ENCODE results near the gene TAF15. TPM values are rescaled to one million over a fixed set of nuclear protein-coding genes. Genes with fewer than 3 reads are reported as not detected.

The TAF15 gene
- total RNA-seq, 1 donor, result 55.0 TPM

DNA sequence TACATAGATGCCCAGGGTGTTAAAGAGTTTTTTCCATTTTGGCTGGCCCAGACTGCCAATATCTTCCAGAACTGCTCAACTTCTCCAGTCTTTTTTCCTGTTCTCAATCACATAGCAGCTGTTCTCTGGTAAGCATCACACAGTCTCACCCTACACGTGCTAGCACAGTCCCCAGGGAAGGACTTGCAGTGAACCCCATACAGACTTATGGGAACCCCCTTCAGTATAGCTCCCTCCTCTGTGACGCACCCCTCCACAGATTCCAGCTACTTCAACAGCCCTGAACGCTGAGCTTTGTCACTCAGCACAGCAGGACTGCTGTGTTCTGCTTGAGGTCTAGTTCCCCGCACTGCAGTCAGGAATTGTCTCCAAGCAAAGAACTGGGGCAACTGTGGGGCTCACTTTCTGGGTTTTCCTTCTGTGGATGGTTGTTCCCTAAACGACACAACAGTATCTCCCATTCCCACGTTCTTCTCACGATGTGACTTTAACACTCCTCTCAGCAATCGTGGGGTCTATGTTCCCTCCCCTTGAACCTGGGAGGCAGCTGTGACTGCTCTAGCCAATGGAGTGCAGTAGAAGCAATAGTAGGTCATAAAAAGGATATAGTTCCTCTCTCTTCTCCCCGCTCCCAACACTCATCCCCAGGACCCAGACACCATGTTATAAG lies 17.5 kb upstream of the TAF15 start:
- H2AFZ ChIP-seq (ENCODE audit: low read length), result no peak overlapping the region
- H3K4me2 ChIP-seq (ENCODE audit: insufficient read depth, low read length), result no peak overlapping the region
- peaks cover 28% of the 10 kb centered on the region for H3K4me1 ChIP-seq (ENCODE audit: insufficient read depth, low read length)
- no peaks in the 10 kb centered on the region for H4K20me1 ChIP-seq (ENCODE audit: insufficient read depth, low read length)
- no peak overlapping the region for H3K27ac ChIP-seq (ENCODE audit: low read depth, low read length)
- H3K27me3 ChIP-seq (ENCODE audit: insufficient read depth, low read length), result peaks cover 50% of the 10 kb centered on the region
- no peak overlapping the region for H3K4me3 ChIP-seq (ENCODE audit: insufficient read depth, low read length)
- H3K79me2 ChIP-seq (ENCODE audit: insufficient read depth, low read length), result no peaks in the 10 kb centered on the region
- no peak for DNase-seq (ENCODE audit: insufficient read length, low spot score, missing footprints)
- H3K9me3 ChIP-seq (ENCODE audit: low read depth, low read length), result no peaks in the 10 kb centered on the region
- TF ChIP-seq, protein P1, sequence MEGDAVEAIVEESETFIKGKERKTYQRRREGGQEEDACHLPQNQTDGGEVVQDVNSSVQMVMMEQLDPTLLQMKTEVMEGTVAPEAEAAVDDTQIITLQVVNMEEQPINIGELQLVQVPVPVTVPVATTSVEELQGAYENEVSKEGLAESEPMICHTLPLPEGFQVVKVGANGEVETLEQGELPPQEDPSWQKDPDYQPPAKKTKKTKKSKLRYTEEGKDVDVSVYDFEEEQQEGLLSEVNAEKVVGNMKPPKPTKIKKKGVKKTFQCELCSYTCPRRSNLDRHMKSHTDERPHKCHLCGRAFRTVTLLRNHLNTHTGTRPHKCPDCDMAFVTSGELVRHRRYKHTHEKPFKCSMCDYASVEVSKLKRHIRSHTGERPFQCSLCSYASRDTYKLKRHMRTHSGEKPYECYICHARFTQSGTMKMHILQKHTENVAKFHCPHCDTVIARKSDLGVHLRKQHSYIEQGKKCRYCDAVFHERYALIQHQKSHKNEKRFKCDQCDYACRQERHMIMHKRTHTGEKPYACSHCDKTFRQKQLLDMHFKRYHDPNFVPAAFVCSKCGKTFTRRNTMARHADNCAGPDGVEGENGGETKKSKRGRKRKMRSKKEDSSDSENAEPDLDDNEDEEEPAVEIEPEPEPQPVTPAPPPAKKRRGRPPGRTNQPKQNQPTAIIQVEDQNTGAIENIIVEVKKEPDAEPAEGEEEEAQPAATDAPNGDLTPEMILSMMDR (IDR thresholded peaks at IDR 0.05; ENCODE audit: extremely low read depth, low read depth, low read length), result no peak
- H3K36me3 ChIP-seq (ENCODE audit: insufficient read depth, low read length), result no peaks in the 10 kb centered on the region

DNA sequence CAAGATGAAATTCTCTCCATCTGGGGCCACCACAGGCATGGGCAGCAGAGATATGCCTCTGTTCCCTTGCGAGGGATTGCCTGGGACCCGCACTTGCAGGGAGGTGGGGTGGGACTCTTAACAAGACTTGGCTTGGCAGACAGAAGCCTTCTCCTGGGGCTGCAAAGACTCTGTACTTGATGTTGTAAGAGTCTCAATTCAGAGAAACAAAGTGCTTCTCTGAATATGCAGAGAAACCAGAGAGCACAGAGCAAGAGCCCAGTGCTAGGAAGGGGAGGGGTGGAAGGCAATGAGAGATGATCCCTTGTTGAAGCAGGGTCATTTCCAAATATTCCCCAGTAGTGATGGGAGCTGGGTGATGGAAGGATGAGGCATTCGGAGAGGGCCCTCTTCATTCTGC lies 16.0 kb upstream of the TAF15 start:
- TF ChIP-seq, protein P1 (IDR thresholded peaks at IDR 0.05; ENCODE audit: extremely low read depth, low read depth, low read length), result no peak
- peaks cover 16% of the 10 kb centered on the region for H3K4me1 ChIP-seq (ENCODE audit: insufficient read depth, low read length)
- peaks cover 65% of the 10 kb centered on the region for H3K27me3 ChIP-seq (ENCODE audit: insufficient read depth, low read length)
- H4K20me1 ChIP-seq (ENCODE audit: insufficient read depth, low read length), result no peaks in the 10 kb centered on the region
- H2AFZ ChIP-seq (ENCODE audit: low read length), result no peak overlapping the region
- H3K4me2 ChIP-seq (ENCODE audit: insufficient read depth, low read length), result no peak overlapping the region
- no peaks in the 10 kb centered on the region for H3K79me2 ChIP-seq (ENCODE audit: insufficient read depth, low read length)
- no peaks in the 10 kb centered on the region for H3K9me3 ChIP-seq (ENCODE audit: low read depth, low read length)
- peak; percentile 17 for DNase-seq (ENCODE audit: insufficient read length, low spot score, missing footprints)
- no peaks in the 10 kb centered on the region for H3K36me3 ChIP-seq (ENCODE audit: insufficient read depth, low read length)
- no peak overlapping the region for H3K4me3 ChIP-seq (ENCODE audit: insufficient read depth, low read length)
- no peak overlapping the region for H3K27ac ChIP-seq (ENCODE audit: low read depth, low read length)

DNA sequence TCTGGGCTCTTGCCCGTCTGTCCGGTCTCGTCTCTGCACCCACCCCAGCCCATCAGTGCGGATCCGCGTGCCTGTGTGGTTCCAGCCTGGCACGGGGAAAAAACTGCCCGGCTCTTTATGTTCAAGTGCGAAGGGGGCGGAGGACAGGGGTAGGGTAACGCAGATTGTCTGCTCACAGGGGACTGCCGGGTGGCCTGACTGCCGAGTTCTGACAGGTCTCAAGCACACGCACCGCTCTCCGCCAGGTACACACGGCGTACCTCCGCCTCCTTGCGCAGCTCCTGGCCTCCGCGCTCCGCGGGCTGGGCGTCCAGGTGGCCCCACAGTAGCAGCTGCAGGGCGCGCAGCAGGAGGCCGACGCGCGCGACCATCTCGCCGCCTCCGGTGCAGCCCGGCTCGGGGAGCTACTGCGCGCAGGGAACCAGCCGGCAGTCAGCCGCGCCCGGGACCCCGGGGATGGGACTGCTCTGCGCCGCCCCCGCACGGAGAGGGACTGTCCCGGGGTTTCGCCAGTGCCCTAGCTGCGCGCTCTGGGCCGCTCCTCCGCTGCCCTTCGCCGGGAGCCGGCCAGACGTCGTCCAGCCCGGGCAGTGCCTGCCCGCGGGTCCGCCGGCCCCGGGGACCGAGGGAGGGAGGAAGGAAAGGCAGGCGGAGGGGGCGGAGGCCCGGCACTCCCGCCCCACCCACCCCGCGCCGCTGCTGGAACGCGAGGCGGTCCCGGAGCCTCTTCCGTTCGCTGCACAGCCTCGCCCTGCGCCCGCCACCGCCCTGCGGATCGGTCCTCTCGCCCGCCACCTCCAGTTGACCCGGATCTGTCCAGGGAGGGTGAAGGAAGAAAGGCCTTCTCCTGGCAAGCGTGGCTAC lies 14.0 kb upstream of the TAF15 start, which contains the start of gene MMP28:
MMP28 (minus strand) TSS at position 635 of the 864 bp plus-strand sequence; CDS start at position 371, 264 bp downstream.
- H4K20me1 ChIP-seq (ENCODE audit: insufficient read depth, low read length), result no peaks in the 10 kb centered on the region
- no peak within 1 kb of the TSS for H3K27ac ChIP-seq (ENCODE audit: low read depth, low read length)
- H3K27me3 ChIP-seq (ENCODE audit: insufficient read depth, low read length), result peaks cover 67% of the 10 kb centered on the region
- no peaks in the 10 kb centered on the region for H3K79me2 ChIP-seq (ENCODE audit: insufficient read depth, low read length)
- peak within 1 kb of the TSS; percentile 78 for H3K4me2 ChIP-seq (ENCODE audit: insufficient read depth, low read length)
- H3K4me1 ChIP-seq (ENCODE audit: insufficient read depth, low read length), result peaks cover 9% of the 10 kb centered on the region
- no peaks in the 10 kb centered on the region for H3K9me3 ChIP-seq (ENCODE audit: low read depth, low read length)
- TF ChIP-seq, protein P1 (IDR thresholded peaks at IDR 0.05; ENCODE audit: extremely low read depth, low read depth, low read length), result no peak
- DNase-seq (ENCODE audit: insufficient read length, low spot score, missing footprints), result peak; percentile 80
- peak within 1 kb of the TSS; percentile 72 for H2AFZ ChIP-seq (ENCODE audit: low read length)
- peak within 1 kb of the TSS; percentile 58 for H3K4me3 ChIP-seq (ENCODE audit: insufficient read depth, low read length)
- H3K36me3 ChIP-seq (ENCODE audit: insufficient read depth, low read length), result no peaks in the 10 kb centered on the region

DNA sequence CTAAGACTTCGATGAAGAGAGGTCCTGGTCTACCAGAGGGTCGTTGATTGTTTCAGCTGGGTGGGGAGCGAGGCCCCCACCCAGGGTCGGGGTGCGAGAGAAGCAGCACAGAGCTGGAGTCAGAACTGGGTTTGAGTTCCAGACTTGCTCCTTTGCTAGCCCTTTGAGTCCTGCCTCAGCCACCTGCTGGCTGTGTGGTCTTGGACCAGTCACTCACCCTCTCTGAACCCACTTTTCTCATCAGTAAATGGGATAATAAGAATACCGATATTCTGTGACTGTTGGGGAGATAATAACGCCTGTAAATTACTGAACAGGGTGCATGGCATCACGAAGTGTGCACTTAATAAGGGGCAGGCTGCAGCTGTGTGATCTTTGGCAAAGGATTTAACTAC lies 13.4 kb upstream of the TAF15 start:
- peak overlapping the region; percentile 72 for H2AFZ ChIP-seq (ENCODE audit: low read length)
- DNase-seq (ENCODE audit: insufficient read length, low spot score, missing footprints), result no peak
- no peaks in the 10 kb centered on the region for H4K20me1 ChIP-seq (ENCODE audit: insufficient read depth, low read length)
- H3K4me3 ChIP-seq (ENCODE audit: insufficient read depth, low read length), result peak overlapping the region; percentile 58
- H3K27me3 ChIP-seq (ENCODE audit: insufficient read depth, low read length), result peaks cover 67% of the 10 kb centered on the region
- no peaks in the 10 kb centered on the region for H3K9me3 ChIP-seq (ENCODE audit: low read depth, low read length)
- TF ChIP-seq, protein P1 (IDR thresholded peaks at IDR 0.05; ENCODE audit: extremely low read depth, low read depth, low read length), result no peak
- no peak overlapping the region for H3K27ac ChIP-seq (ENCODE audit: low read depth, low read length)
- no peaks in the 10 kb centered on the region for H3K36me3 ChIP-seq (ENCODE audit: insufficient read depth, low read length)
- H3K79me2 ChIP-seq (ENCODE audit: insufficient read depth, low read length), result no peaks in the 10 kb centered on the region
- peak overlapping the region; percentile 78 for H3K4me2 ChIP-seq (ENCODE audit: insufficient read depth, low read length)
- H3K4me1 ChIP-seq (ENCODE audit: insufficient read depth, low read length), result peaks cover 9% of the 10 kb centered on the region

Data from osteoblast (primary cell).